GM20431 (cell line): Measurements from ENCODE around the gene NR6A1.

Experiments used
- in situ Hi-C: fragments of 300-500 bp; cut with MseI, MboI; formaldehyde crosslinking; loops from one replicate; pipeline ENCODE4 v1.15.0; 2020; ENCODE audit warnings: low sequenced_read_pairs; ENCODE audit not compliant: unreplicated experiment

NR6A1 gene

DNA sequence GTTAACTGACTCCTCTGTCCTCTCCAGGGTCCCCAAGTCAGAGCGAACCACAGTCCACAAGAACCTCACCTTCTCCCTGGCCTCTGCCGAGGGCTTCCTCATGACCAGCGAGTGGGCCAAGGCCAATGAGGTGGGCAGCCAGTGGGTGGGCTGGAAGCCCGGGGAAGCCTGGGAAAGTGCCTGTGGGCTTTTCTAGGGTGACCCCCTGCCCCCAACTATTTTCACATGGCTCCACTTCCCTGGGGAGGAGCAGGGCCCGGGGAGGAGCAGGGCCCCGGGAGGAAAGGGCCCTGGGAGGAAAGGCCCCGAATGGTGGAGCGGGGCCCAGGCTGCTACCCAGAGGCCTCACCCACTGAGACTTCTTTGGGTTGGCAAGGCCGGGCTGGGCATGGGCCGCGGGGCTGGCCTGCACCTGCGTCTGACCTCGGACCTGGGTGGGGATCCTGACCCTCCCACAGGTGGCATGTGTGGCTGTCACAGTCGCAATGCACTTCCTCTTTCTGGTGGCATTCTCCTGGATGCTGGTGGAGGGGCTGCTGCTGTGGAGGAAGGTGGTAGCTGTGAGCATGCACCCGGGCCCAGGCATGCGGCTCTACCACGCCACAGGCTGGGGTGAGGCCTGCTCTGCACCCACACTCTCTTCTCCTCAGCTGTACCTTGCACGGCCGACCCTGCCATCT, 302.9 kb downstream of the NR6A1 start:
- in situ Hi-C loops = no loop called here

GRCh38 chr9:124467410-124468060, 303.6 kb downstream of the NR6A1 start:
- in situ Hi-C loops = no loop called here
